ENCODE measurements around the gene ORM2.
A peak's percentile ranks its signal among the peaks of the same experiment; 100 is the strongest.

ORM2 gene

GRCh38 chr9:114289106-114289505 lies 40.6 kb upstream of the ORM2 start:
- no peak overlapping the region for H3K4me3 ChIP-seq (replicated peaks; ENCODE audit: low read depth, low read length)
- no peak for DNase-seq (ENCODE audit: extremely low read depth, low read depth)
- TF ChIP-seq CTCF (IDR thresholded peaks at IDR 0.05; ENCODE audit: low read depth, low read length, missing control alignments), result no peak

GRCh38 chr9:114289571-114290481 lies 39.8 kb upstream of the ORM2 start:
- TF ChIP-seq CTCF (IDR thresholded peaks at IDR 0.05; ENCODE audit: low read depth, low read length, missing control alignments), result no peak
- DNase-seq (ENCODE audit: extremely low read depth, low read depth), result no peak
- H3K4me3 ChIP-seq (replicated peaks; ENCODE audit: low read depth, low read length), result no peak overlapping the region

GRCh38 chr9:114290561-114290986 lies 39.1 kb upstream of the ORM2 start:
- DNase-seq (ENCODE audit: extremely low read depth, low read depth), result no peak
- no peak for TF ChIP-seq CTCF (IDR thresholded peaks at IDR 0.05; ENCODE audit: low read depth, low read length, missing control alignments)
- no peak overlapping the region for H3K4me3 ChIP-seq (replicated peaks; ENCODE audit: low read depth, low read length)

- peak; percentile 77 for TF ChIP-seq CTCF (IDR thresholded peaks at IDR 0.05; ENCODE audit: low read depth, low read length, missing control alignments)
- no peak overlapping the region for H3K4me3 ChIP-seq (replicated peaks; ENCODE audit: low read depth, low read length)
- DNase-seq (ENCODE audit: extremely low read depth, low read depth), result no peak
Measured at GRCh38 chr9:114291064-114291474, 38.6 kb upstream of the ORM2 start.

- no peak overlapping the region for H3K4me3 ChIP-seq (replicated peaks; ENCODE audit: low read depth, low read length)
- TF ChIP-seq CTCF (IDR thresholded peaks at IDR 0.05; ENCODE audit: low read depth, low read length, missing control alignments), result no peak
- DNase-seq (ENCODE audit: extremely low read depth, low read depth), result no peak
Measured at GRCh38 chr9:114291886-114292590, 37.6 kb upstream of the ORM2 start.

GRCh38 chr9:114294664-114295063 lies 35.0 kb upstream of the ORM2 start:
- no peak overlapping the region for H3K4me3 ChIP-seq (replicated peaks; ENCODE audit: low read depth, low read length)
- TF ChIP-seq CTCF (IDR thresholded peaks at IDR 0.05; ENCODE audit: low read depth, low read length, missing control alignments), result no peak

More at GRCh38 chr9:114294664-114295063, 35.0 kb upstream of the ORM2 start:
- DNase-seq (ENCODE audit: extremely low read depth, low read depth), result no peak

All from HFF-Myc (cell line).